GM12891 (cell line): ENCODE data around the gene KCNIP1.

Experiments used
- POLR2A ChIP-seq: IDR thresholded peaks from 2 replicates; pipeline ENCODE4 v1.6.1; 2011; ENCODE audit warnings: low read depth, low read length, control low read depth
- POLR2AphosphoS5 ChIP-seq: IDR thresholded peaks from 2 replicates; pipeline ENCODE4 v1.6.1; 2011; ENCODE audit warnings: low read depth, low read length, control low read depth

- no peak for TF ChIP-seq POLR2AphosphoS5
- TF ChIP-seq POLR2A: no peak
These were observed 33.5 kb upstream of the KCNIP1 start for GRCh38 chr5:170470275-170470674.
